Measurements from ENCODE around the gene MYO6. TPM values are rescaled to one million over a fixed set of nuclear protein-coding genes. Genes with fewer than 3 reads are reported as not detected.

MYO6 gene
- total and polyA plus RNA-seq, 2 donors from 2014 or later = 32.0 to 114 TPM

GRCh38 chr6:75941509-75941908 lies 192.5 kb downstream of the MYO6 start:
- intact Hi-C loops (cut with DNase I) = no loop called here
- Histone ChIP-seq H3K9me3 (ENCODE audit: control insufficient read depth in 2 of 3, insufficient read depth in 1 of 3, low read length in 3 of 3) (no peaks in the 10 kb centered on the region), H3K27me3 (ENCODE audit: control insufficient read depth, insufficient read depth, low read length) (no peaks in the 10 kb centered on the region), H3K36me3 (ENCODE audit: control insufficient read depth in 2 of 3, insufficient read depth in 3 of 3, low read length in 3 of 3) (no peaks in the 10 kb centered on the region), H3K4me3 (ENCODE audit: low read length in 3 of 3) (no peak overlapping the region), H3K27ac (ENCODE audit: low read depth in 2 of 2, low read length in 2 of 2) (no peak overlapping the region), H3K4me1 (ENCODE audit: control insufficient read depth in 2 of 3, insufficient read depth in 2 of 3, low read depth in 1 of 3, low read length in 3 of 3) (no peaks in the 10 kb centered on the region), H3K9ac (ENCODE audit: low read length in 3 of 3) (no peak overlapping the region)
- DNase-seq (no peak), FAIRE-seq (no peak)
- no peak for TF ChIP-seq CTCF (IDR thresholded peaks at IDR 0.05; ENCODE audit: borderline replicate concordance, extremely low read depth, insufficient read depth)

- DNase-seq (no peak), FAIRE-seq (no peak)
- TF ChIP-seq CTCF (IDR thresholded peaks at IDR 0.05; ENCODE audit: borderline replicate concordance, extremely low read depth, insufficient read depth) = no peak
- Histone ChIP-seq H3K9me3 (ENCODE audit: control insufficient read depth in 2 of 3, insufficient read depth in 1 of 3, low read length in 3 of 3) (no peaks in the 10 kb centered on the region), H3K36me3 (ENCODE audit: control insufficient read depth in 2 of 3, insufficient read depth in 3 of 3, low read length in 3 of 3) (no peaks in the 10 kb centered on the region), H3K4me3 (ENCODE audit: low read length in 3 of 3) (no peak overlapping the region), H3K4me1 (ENCODE audit: control insufficient read depth in 2 of 3, insufficient read depth in 2 of 3, low read depth in 1 of 3, low read length in 3 of 3) (no peaks in the 10 kb centered on the region), H3K9ac (ENCODE audit: low read length in 3 of 3) (no peak overlapping the region), H3K27me3 (ENCODE audit: control insufficient read depth, insufficient read depth, low read length) (no peaks in the 10 kb centered on the region), H3K27ac (ENCODE audit: low read depth in 2 of 2, low read length in 2 of 2) (no peak overlapping the region)
- intact Hi-C loops (cut with DNase I) = no loop called here
Observed at GRCh38 chr6:75943381-75943780, 194.3 kb downstream of the MYO6 start.

- Histone ChIP-seq H3K36me3 (ENCODE audit: control insufficient read depth in 2 of 3, insufficient read depth in 3 of 3, low read length in 3 of 3) (no peaks in the 10 kb centered on the region), H3K4me1 (ENCODE audit: control insufficient read depth in 2 of 3, insufficient read depth in 2 of 3, low read depth in 1 of 3, low read length in 3 of 3) (no peaks in the 10 kb centered on the region), H3K4me3 (ENCODE audit: low read length in 3 of 3) (no peak overlapping the region), H3K9me3 (ENCODE audit: control insufficient read depth in 2 of 3, insufficient read depth in 1 of 3, low read length in 3 of 3) (no peaks in the 10 kb centered on the region), H3K27me3 (ENCODE audit: control insufficient read depth, insufficient read depth, low read length) (no peaks in the 10 kb centered on the region), H3K27ac (ENCODE audit: low read depth in 2 of 2, low read length in 2 of 2) (no peak overlapping the region), H3K9ac (ENCODE audit: low read length in 3 of 3) (no peak overlapping the region)
- intact Hi-C loops (cut with DNase I) = no loop called here
- FAIRE-seq (no peak), DNase-seq (no peak)
- TF ChIP-seq CTCF (IDR thresholded peaks at IDR 0.05; ENCODE audit: borderline replicate concordance, extremely low read depth, insufficient read depth) = no peak
Observed at GRCh38 chr6:75946146-75946831, 197.2 kb downstream of the MYO6 start.

GRCh38 chr6:75947935-75948334 lies 198.9 kb downstream of the MYO6 start:
- no peaks in the 10 kb centered on the region for H3K36me3 ChIP-seq (ENCODE audit: control insufficient read depth in 2 of 3, insufficient read depth in 3 of 3, low read length in 3 of 3)
- H3K27ac ChIP-seq (ENCODE audit: low read depth in 2 of 2, low read length in 2 of 2) = no peak overlapping the region
- no peaks in the 10 kb centered on the region for H3K27me3 ChIP-seq (ENCODE audit: control insufficient read depth, insufficient read depth, low read length)
- intact Hi-C loops (cut with DNase I) = no loop called here
- H3K4me3 ChIP-seq (ENCODE audit: low read length in 3 of 3) = no peak overlapping the region
- H3K4me1 ChIP-seq (ENCODE audit: control insufficient read depth in 2 of 3, insufficient read depth in 2 of 3, low read depth in 1 of 3, low read length in 3 of 3) = no peaks in the 10 kb centered on the region
- H3K9ac ChIP-seq (ENCODE audit: low read length in 3 of 3) = no peak overlapping the region
- no peak for DNase-seq
- H3K9me3 ChIP-seq (ENCODE audit: control insufficient read depth in 2 of 3, insufficient read depth in 1 of 3, low read length in 3 of 3) = no peaks in the 10 kb centered on the region
- no peak for TF ChIP-seq CTCF (IDR thresholded peaks at IDR 0.05; ENCODE audit: borderline replicate concordance, extremely low read depth, insufficient read depth)
- FAIRE-seq = no peak

Data from kidney (tissue), 14 donors.